Activated CD4-positive, alpha-beta T cell treated with anti-CD3 and anti-CD28 coated beads, Interleukin-2, amount 50 U/mL, for 16 hours (primary cell): ENCODE data around the gene PIGB.
"Not testable (repeated sequence)": the region's sequence is repeated elsewhere in the genome, so short reads cannot be mapped to it uniquely, and the experiment has no call there.

Source experiments
- DNase-seq: peaks from one replicate; pipeline ENCODE4 v3.0.0-alpha.2; 2020

The PIGB gene

GRCh38 chr15:55302801-55303200 is 16.2 kb upstream of the PIGB start:
- DNase-seq, result not testable (repeated sequence)

GRCh38 chr15:55319537-55320237 is 665 bp downstream of the PIGB start:
- DNase-seq, result peak; percentile 28

- DNase-seq, result no peak
Measured at GRCh38 chr15:55320238-55320550, 1.2 kb downstream of the PIGB start.

GRCh38 chr15:55320963-55321362 is 1.9 kb downstream of the PIGB start:
- no peak for DNase-seq

GRCh38 chr15:55322467-55322866 is 3.4 kb downstream of the PIGB start:
- no peak for DNase-seq

GRCh38 chr15:55327387-55327786 is 8.4 kb downstream of the PIGB start:
- DNase-seq, result no peak

- DNase-seq, result no peak
Measured at GRCh38 chr15:55334371-55334770, 15.3 kb downstream of the PIGB start.

GRCh38 chr15:55334997-55335396 is 16.0 kb downstream of the PIGB start:
- no peak for DNase-seq

GRCh38 chr15:55337160-55337559 is 18.1 kb downstream of the PIGB start:
- DNase-seq, result no peak

- no peak for DNase-seq
Measured at GRCh38 chr15:55343168-55343567, 24.1 kb downstream of the PIGB start.

- DNase-seq, result no peak
Measured at GRCh38 chr15:55344206-55344605, 25.2 kb downstream of the PIGB start.

GRCh38 chr15:55348281-55348778 is 29.3 kb downstream of the PIGB start:
- no peak for DNase-seq

- no peak for DNase-seq
Measured at GRCh38 chr15:55349282-55349681, 30.3 kb downstream of the PIGB start.

GRCh38 chr15:55353025-55353424 is 34.0 kb downstream of the PIGB start:
- no peak for DNase-seq

- DNase-seq, result no peak
Measured at GRCh38 chr15:55356985-55357585, 38.1 kb downstream of the PIGB start.

GRCh38 chr15:55357774-55358173 is 38.8 kb downstream of the PIGB start:
- DNase-seq, result no peak

GRCh38 chr15:55358471-55358870 is 39.4 kb downstream of the PIGB start:
- no peak for DNase-seq

- no peak for DNase-seq
Measured at GRCh38 chr15:55360256-55360655, 41.2 kb downstream of the PIGB start.

GRCh38 chr15:55361048-55361447 is 42.0 kb downstream of the PIGB start:
- no peak for DNase-seq

GRCh38 chr15:55362641-55363040 is 43.6 kb downstream of the PIGB start:
- no peak for DNase-seq

GRCh38 chr15:55366981-55367380 is 48.0 kb downstream of the PIGB start:
- DNase-seq, result no peak

- no peak for DNase-seq
Measured at GRCh38 chr15:55372701-55373440, 53.8 kb downstream of the PIGB start.

- DNase-seq, result no peak
Measured at GRCh38 chr15:55379095-55379494, 60.1 kb downstream of the PIGB start.

GRCh38 chr15:55381595-55381994 is 62.6 kb downstream of the PIGB start:
- DNase-seq, result no peak
